Measurements from ENCODE around the gene LRRC10. TPM values are rescaled to one million over a fixed set of nuclear protein-coding genes. Genes with fewer than 3 reads are reported as not detected.

The LRRC10 gene
- total RNA-seq, 1 experiment from 2014 or later: not detected

GRCh38 chr12:69602954-69603353 is 7.8 kb downstream of the LRRC10 start:
- ChIA-PET POLR2A (interaction anchor here (1.4 kb wide), 1 partner anchor 17 kb away, joined by 5 read pairs; no protein-coding TSS in a partner anchor), CTCF (interaction anchor here (0.6 kb wide), 2 partner anchors 133 to 1116 kb away, joined by 3 read pairs; no protein-coding TSS in a partner anchor)
- Mint-ChIP-seq H3K4me3 (ENCODE audit: unreplicated experiment) (no peak overlapping the region), H3K27me3 (ENCODE audit: insufficient read depth, unreplicated experiment) (no peaks in the 10 kb centered on the region), H3K27ac (ENCODE audit: low read depth, unreplicated experiment) (no peak overlapping the region), H3K9me3 (ENCODE audit: unreplicated experiment) (no peaks in the 10 kb centered on the region), H3K36me3 (ENCODE audit: insufficient read depth, unreplicated experiment) (peaks cover 58% of the 10 kb centered on the region), H3K4me1 (ENCODE audit: insufficient read depth, unreplicated experiment) (no peaks in the 10 kb centered on the region)
- intact Hi-C loops (cut with micrococcal nuclease): no loop called here
- no TSS peak for BruUV-seq (replicated peaks)
- DNase-seq (ENCODE audit: unreplicated experiment): no peak
- TF ChIP-seq CTCF (IDR thresholded peaks at IDR 0.05; ENCODE audit: unreplicated experiment): no peak

GRCh38 chr12:69601962-69602685 is 8.6 kb downstream of the LRRC10 start:
- intact Hi-C loops (cut with micrococcal nuclease): no loop called here
- no peak for DNase-seq (ENCODE audit: unreplicated experiment)
- Mint-ChIP-seq H3K27me3 (ENCODE audit: insufficient read depth, unreplicated experiment) (no peaks in the 10 kb centered on the region), H3K4me1 (ENCODE audit: insufficient read depth, unreplicated experiment) (no peaks in the 10 kb centered on the region), H3K36me3 (ENCODE audit: insufficient read depth, unreplicated experiment) (peaks cover 66% of the 10 kb centered on the region), H3K4me3 (ENCODE audit: unreplicated experiment) (no peak overlapping the region), H3K27ac (ENCODE audit: low read depth, unreplicated experiment) (no peak overlapping the region), H3K9me3 (ENCODE audit: unreplicated experiment) (no peaks in the 10 kb centered on the region)
- BruUV-seq (replicated peaks): no TSS peak
- TF ChIP-seq CTCF (IDR thresholded peaks at IDR 0.05; ENCODE audit: unreplicated experiment): no peak
- ChIA-PET POLR2A (interaction anchor here (0.6 to 1.4 kb wide), 3 partner anchors 15 to 46 kb away, joined by 3 to 5 read pairs (median 3); no protein-coding TSS in a partner anchor), CTCF (no interaction called here)

DNA sequence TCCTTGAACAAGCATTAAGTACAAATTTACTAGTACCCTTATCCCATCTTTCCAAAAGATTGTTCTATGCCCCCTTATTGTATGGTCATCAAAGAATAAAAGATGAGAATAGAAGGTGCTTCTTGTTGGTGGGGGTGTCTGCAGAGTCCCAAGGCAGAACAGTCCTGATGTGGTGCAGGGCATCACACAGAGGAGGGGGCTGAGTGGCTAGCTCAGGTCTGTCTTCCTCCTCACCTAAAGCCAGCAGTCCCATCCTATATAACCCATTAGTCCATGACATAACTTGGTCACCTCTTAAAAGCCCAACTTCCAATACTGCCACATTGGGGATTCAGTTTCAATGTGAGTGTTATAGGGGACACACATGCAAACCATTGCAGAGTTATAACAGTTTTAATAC is 9.9 kb downstream of the LRRC10 start:
- no peaks in the 10 kb centered on the region for H3K9me3 Mint-ChIP-seq (ENCODE audit: unreplicated experiment)
- no peaks in the 10 kb centered on the region for H3K4me1 Mint-ChIP-seq (ENCODE audit: insufficient read depth, unreplicated experiment)
- intact Hi-C loops (cut with micrococcal nuclease): no loop called here
- no peaks in the 10 kb centered on the region for H3K27me3 Mint-ChIP-seq (ENCODE audit: insufficient read depth, unreplicated experiment)
- H3K27ac Mint-ChIP-seq (ENCODE audit: low read depth, unreplicated experiment): peak overlapping the region; percentile 61
- BruUV-seq (replicated peaks): no TSS peak
- no peak overlapping the region for H3K4me3 Mint-ChIP-seq (ENCODE audit: unreplicated experiment)
- no peak for TF ChIP-seq CTCF (IDR thresholded peaks at IDR 0.05; ENCODE audit: unreplicated experiment)
- POLR2A ChIA-PET: no interaction called here
- no peak for DNase-seq (ENCODE audit: unreplicated experiment)
- peaks cover 80% of the 10 kb centered on the region for H3K36me3 Mint-ChIP-seq (ENCODE audit: insufficient read depth, unreplicated experiment)
- CTCF ChIA-PET: interaction anchor here (0.6 to 0.7 kb wide), 2 partner anchors 11 to 52 kb away, joined by 3 read pairs; no protein-coding TSS in a partner anchor

DNA sequence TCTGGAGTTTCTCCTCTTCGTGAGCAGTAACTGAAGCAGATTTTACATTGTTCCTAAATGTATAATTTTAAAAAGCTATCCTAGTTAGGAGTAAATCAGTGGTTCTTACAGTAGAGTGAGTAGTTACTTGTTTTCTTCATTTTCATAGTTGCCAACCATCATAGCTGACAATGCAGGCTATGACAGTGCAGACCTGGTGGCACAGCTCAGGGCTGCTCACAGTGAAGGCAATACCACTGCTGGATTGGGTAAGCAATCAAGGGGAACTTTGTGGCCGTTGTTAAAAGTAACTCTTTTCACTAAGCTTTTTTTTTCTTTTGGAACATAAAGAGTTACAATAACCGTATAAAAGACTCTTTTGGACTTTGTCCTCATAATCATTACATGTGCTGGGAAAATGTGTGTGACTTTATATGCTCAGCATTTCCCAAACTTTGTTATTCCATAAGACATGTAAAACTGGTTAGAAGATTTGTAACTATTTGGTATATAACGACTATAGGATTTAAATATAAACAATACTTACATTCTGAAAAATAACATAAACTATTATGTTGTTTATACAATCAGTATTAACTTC is 12.4 kb downstream of the LRRC10 start:
- CTCF ChIA-PET: no interaction called here
- no TSS peak for BruUV-seq (replicated peaks)
- peaks cover 100% of the 10 kb centered on the region for H3K36me3 Mint-ChIP-seq (ENCODE audit: insufficient read depth, unreplicated experiment)

More for the DNA sequence above, 12.4 kb downstream of the LRRC10 start:
- intact Hi-C loops (cut with micrococcal nuclease): no loop called here
- H3K27me3 Mint-ChIP-seq (ENCODE audit: insufficient read depth, unreplicated experiment): no peaks in the 10 kb centered on the region
- no peak overlapping the region for H3K27ac Mint-ChIP-seq (ENCODE audit: low read depth, unreplicated experiment)
- DNase-seq (ENCODE audit: unreplicated experiment): no peak
- POLR2A ChIA-PET: no interaction called here
- no peaks in the 10 kb centered on the region for H3K9me3 Mint-ChIP-seq (ENCODE audit: unreplicated experiment)
- H3K4me1 Mint-ChIP-seq (ENCODE audit: insufficient read depth, unreplicated experiment): no peaks in the 10 kb centered on the region
- H3K4me3 Mint-ChIP-seq (ENCODE audit: unreplicated experiment): no peak overlapping the region
- no peak for TF ChIP-seq CTCF (IDR thresholded peaks at IDR 0.05; ENCODE audit: unreplicated experiment)
